NCI-H2196 treated with DMSO at 0.1 percent for 48 hours (cell line): ENCODE data around the gene NEO1.

ENCODE experiments used
- DNase-seq: peaks from one replicate; lab custom pipeline; 2025; ENCODE audit not compliant: unreplicated experiment; lab: John Stamatoyannopoulos, UW

The NEO1 gene

GRCh38 chr15:73326157-73326556 is 273.9 kb downstream of the NEO1 start:
- DNase-seq = no peak

DNA sequence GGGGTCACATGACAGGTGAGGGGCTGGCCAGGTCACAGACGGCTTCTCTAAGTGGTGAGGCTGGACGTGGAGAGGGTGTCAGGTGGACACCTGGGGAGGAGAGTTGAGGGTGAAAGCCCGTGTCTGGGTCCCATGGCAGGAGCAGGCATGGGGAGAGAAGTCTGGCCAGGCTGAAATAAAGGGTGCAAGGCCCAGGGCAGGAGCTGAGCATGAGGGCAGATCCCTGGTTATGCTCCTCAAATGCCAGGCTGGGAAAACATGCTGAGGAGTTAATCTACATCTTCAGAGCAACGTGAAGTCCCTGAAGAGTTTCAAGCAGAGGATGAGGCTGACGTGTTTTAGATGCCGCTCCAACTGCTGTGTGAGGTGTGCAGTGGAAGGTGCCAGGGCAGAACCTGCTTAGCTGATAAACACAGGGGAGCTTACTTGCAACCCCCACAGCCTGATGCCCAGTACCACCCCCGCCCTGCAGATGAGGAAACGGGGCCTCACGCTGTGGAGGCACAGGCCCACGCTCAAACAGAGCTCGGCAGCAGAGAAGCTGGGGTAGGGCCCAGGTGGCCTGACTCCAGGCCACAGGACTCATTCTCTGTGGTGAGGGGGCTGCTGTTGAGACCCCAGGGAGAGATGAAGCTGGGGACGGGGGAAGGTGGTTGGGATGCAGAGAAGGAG is 276.0 kb downstream of the NEO1 start:
- DNase-seq = no peak

- DNase-seq = no peak
Observed at GRCh38 chr15:73328981-73329380, 276.7 kb downstream of the NEO1 start.

DNA sequence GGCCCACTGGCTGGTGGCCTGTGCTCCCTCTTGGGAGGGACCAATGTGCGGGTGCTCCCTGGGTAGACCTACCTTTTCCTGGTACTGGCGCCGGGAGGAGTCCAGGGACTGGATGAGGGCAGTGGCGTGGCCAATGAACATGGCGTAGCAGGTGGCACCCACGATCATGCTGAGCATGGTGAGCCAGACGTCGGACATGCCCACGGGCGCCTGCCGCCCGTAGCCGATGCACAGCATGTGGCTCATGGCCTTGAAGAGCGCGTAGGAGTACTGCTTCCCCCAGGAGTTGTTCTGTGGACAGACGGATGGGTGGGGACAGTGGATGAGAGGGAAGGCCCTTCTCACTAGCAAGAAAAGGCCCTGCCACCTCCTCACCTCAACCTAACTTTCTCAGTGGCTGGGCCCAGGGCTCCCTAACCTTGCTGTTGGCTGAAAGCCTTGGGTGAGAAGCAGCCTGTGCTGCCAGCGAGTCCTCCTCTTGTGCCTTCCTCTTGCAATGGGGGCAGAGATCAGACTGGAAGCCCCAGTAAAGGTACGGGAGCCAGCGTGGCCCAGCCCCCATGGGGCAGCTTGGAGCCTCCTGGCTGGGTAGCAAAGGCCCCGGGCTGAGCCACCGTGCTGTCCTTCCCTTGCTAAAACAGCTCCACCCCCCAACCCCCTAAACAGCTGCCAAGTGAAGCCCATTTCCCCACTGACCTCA is 277.4 kb downstream of the NEO1 start:
- DNase-seq = no peak

DNA sequence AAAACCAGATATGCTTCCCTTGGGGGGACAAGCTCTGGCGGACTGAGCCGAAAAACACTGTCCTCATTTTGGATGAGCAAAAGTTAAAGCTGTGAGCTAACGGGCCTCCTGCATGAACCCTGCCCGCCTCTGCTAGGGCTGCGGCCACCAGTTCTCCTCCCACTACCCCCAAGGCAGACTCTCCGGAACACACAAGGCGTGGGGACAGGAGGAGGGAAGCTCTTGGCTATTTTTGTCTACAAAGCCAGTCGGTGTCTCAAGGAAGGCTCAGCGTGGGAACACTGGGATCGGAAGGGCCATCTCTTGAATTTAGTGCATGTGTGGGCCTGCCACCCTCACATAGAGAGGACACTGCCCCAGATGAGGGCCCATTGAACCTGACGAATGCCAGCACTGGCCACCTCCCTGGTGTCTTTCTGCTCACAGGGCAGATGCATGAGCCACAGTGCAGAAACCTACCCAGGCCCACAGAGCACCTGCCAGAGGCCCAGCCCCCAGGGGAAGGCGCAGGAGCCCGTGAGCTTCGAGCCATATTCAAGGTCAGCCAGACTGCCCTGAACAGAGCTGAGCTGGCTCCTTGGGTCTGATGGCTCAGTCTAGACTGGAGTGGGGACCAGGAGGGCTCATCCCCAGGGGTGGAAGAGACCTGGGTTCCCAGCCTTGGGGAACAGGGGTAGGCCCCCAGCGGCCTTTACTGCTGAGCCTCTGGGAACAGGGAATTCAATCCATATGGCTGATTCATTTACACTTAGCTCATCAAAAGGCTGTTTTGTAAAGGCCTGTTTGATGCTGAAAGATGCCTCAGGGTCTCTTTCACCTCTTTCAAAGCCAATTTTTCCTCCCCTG is 278.2 kb downstream of the NEO1 start:
- no peak for DNase-seq

DNA sequence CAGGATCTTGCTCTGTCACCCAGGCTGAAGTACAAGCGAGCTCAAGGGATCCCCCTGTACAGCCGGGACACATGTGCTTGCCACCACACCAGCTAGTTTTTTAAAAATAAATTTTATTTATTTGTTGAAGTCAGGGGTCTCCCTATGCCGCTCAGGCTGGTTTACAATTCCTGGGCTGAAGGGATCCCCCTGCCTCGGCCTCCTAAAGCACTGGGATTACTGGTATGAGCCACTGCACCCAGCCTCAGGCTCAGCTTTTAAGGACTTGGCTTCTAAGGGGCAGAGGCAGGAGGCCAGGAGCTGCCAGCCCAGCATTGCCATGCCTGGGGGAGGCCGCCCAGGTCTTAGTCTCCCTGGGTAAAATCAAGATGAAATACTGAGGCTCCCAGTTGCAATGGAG is 279.2 kb downstream of the NEO1 start:
- no peak for DNase-seq

DNA sequence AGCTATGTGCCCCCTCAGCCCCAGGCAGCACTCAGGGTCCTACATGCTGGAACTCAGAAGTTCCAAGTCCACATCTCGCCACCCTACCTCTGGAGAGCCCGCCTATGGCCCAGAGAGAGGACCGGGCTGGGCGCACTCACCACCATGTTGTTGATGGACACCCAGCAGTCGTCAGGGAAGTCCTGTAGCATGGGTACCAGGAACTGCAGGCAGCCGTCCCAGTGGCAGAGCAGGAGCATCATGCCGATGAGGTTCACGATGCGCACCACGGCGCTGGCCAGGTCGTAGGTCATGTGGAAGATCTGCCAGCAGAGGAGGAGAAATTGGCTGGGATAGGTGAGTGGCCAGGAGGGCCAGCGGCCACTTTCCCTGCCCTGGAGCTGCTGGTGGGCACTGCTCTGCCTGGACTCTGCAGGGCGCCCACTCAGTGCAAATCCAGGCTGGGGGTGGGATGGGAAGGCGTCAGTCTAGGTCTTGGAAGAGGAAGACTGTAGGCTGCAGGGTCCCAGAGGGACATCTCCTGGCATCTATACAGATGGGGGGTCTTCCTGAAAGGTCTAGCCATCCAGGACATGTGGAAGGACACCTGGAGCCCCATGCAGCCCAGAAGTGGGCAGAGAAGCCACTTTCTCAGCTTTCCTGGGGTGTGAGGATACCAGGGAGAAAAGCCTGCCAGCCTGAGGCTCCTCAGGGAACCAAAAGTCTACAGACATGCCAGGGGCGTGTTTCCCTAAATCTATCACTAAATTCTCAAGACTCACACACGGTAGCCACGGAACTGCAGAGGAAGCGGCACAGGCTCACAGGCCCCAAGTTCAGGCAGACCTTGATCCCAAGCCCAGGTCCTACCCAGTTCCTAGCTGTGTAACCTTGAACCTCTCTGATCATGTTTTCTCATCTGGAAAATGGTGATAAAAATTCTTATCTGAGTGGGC is 280.0 kb downstream of the NEO1 start:
- no peak for DNase-seq

GRCh38 chr15:73333001-73333400 is 280.7 kb downstream of the NEO1 start:
- DNase-seq = no peak

DNA sequence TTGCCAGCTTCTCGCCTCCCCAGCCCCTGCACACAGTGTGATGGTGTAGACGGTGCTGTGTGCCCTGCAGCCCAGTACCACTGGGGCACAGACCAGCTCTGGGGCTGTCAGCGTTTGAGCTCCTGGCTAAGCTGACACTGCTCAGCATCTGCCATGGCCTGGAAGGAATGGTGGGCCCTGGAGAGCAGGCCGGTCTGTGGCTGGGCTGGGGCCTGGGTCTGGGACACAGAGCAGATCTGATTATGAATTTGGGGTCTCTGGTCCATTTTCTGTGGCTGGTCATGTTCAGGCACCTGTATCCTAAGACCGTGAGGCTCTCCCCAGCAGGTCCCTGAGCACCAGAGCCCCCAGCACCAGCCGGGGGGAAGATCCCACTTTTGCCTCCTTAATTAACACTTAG is 281.8 kb downstream of the NEO1 start:
- DNase-seq = no peak

DNA sequence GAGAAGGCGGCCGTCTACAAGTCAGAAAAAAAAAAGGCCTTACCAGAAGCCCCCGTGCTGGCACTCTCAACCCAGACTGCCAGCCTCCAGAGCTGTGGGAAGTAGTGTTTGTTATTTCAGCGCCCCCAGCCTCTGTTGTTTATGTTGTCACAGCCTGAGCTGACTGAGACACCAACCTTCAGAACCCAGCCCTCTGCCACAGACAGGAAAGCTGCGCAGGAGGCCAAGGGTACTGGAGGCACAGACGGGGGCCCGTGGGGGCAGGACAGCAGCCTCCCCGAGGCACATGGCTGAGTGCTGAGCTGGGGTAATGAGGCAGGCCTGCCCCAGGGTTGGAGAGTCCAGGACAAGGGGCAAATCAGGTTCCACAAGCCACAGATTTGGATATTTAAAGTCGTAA is 282.8 kb downstream of the NEO1 start:
- DNase-seq = no peak

GRCh38 chr15:73335471-73335870 is 283.2 kb downstream of the NEO1 start:
- no peak for DNase-seq

DNA sequence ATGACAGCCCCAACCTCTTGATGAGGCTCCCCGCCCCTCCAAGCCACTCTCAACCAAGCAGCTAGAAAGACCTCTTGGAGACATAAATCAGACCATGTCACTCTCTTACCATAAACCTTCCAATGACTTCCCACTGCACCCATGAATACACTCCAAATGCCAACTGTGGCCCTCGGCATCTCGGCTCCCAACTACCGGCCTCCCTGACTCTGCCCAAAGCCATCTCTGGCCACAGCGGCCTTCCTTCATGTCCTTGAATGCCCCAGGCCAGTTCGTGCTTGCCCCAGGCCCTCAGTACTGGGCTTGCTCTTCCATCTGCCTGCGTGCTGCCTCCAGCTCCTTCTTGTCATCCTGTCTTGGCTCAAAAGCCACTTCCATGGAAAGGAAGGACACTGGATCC is 284.5 kb downstream of the NEO1 start:
- no peak for DNase-seq

DNA sequence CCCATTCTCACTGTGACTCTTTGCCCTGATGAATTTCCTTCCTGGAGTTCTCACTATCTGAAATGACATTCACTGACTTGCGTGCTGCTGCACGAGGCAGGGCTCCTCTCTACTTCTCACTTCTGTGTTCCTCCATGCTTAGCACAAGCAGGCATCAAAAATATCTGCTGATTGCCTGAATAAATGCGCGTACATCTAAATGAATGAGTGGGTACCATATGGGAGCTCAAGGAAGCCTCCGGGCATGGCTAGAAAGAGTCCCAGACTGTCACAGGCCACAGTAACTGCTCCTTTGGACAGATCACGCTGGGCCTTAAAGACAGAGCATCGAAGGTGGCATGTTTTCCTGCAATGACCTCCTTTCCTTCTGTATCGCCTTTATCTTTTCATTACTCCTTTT is 284.9 kb downstream of the NEO1 start:
- DNase-seq = no peak

GRCh38 chr15:73338058-73338457 is 285.8 kb downstream of the NEO1 start:
- no peak for DNase-seq

GRCh38 chr15:73338606-73339374 is 286.5 kb downstream of the NEO1 start:
- DNase-seq = no peak

DNA sequence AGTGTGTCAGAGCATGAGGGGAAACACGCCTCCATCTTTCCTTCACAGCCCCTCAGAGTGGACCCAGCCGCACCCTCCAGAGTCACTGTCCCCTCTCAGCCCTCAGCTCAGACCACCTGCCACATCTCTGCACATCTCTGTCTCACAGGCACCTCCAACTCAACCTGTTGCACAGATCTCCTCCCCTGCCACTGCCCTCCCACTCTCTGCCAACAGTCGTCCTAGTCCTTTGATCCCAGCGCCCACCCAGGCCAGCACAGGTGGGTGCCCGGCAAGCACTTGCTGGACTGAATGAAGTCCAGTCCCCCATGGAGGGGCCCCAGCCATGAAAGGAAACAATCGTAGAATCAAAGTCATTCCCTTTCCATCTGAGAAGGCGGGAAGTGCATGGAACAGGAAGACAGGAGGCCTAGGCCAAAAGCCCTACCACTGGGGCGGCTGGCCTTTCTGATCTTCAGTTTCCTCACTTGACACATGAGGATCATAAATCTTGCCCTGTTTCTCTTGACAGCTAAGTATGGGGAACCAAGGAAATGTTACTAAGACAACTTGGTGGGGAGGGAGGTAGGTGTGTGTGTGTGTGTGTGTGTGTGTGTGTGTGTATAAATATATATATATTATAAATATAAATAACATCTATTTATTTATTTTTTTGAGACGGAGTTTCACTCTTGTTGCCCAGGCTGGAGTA is 288.4 kb downstream of the NEO1 start:
- no peak for DNase-seq

- DNase-seq = no peak
Observed at GRCh38 chr15:73341886-73342600, 289.8 kb downstream of the NEO1 start.

GRCh38 chr15:73344056-73344455 is 291.8 kb downstream of the NEO1 start:
- DNase-seq = no peak

DNA sequence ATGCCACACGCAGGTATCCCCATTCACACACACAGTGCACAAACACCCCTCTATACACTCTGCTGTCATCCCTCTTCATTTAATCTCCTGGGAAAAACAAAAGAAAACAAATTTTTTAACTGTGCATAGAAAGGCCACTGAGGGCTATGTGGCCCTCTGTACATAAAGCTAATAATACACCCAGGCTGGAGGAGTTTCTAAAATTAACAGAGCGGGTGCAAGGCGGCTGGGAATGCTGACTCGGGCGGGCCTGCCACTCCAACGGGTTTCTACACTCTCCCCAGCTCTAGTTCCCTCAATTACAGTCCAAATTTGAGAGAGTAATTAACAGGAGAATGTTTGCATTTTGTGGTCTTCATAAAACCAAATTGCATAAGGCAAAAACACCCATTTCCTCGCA is 293.4 kb downstream of the NEO1 start:
- DNase-seq = no peak
